Stimulated activated CD4-positive, alpha-beta T cell treated with anti-CD3 and anti-CD28 coated beads, TNF-alpha, amount 100 ng/mL, for 24 hours (primary cell): Measurements from ENCODE around the gene SLC22A9.

Source experiments
- DNase-seq, 3 experiments: peaks; one replicate each; pipeline ENCODE4 v3.0.0-alpha.2; 2020; ENCODE audit warnings: low read depth in 3 of 3

SLC22A9 gene

DNA sequence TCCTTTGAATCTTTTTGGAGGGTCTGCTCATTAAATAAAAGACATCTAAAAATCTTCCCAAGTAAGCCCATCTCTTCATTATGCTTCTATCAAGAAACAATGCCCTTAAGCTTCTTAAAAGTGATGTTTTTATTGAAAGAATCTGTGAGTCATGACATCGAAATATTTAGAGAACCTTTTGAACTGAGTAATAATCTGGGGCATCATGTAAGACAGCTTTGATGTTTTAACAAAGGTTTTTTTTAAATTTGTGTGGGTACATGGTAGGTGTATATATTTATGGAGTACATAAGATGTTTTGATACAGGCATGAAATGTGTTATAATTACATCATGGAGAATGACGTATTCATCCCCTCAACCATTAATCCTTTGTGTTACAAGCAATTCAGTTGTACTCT, 74.6 kb downstream of the SLC22A9 start:
- DNase-seq, result no peak

DNA sequence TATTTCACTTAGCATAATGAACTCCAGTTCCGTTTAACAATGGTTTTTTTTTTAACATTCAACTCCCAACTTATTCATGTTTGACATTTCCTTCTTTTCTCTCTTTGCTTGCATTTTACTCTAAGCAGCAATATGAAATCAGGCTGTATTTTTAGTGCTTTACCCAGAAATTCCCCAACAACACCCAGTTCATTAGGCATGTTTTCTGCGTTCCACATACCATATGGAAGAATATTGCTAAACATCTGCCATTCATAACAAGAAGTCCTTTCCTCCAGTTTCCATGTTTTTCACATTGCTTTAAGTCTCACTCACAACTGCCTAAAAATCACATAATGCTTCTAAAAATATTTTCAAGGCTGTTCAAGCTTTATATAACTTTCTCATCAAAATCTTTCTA, 75.5 kb downstream of the SLC22A9 start:
- DNase-seq, result no peak

DNA sequence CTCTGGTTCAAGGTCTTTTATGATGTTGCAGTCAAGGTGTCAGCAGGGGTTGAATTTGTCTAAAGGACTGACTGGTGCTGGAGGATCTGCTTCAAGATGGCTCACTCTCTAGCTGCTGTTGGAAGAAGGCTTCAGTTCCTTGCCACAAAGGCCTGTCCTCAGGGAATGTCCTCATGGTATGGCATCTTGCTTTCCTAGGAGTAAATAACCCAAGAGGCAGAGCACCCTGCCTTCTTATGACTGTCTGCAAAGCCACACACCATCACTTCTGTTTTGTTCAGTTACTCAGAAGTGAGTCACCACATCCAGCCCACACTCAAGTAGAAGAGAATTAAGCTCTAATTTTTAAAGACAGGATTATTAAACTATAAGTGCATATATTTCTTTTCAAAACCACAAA, 76.1 kb downstream of the SLC22A9 start:
- peak in 1 of 3 experiments; percentile 2 for DNase-seq

DNA sequence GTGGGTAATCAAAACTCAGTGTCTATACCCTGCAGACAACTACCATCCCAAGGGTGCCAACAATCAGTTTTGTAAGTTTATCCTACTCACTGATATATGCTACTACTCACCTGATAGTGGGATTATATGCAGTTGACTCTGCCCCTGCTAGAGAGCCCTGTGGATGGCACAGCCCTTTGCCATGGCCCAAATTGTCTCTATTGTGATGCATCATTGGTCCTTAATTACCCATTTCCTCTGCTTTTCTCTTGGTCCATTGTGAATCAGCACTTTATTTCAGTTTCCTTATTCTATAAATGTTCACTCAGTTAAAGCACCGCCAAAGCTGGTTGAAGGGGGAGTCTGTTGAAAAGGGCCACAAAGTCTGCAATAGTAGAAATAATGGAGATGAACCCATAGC, 79.1 kb downstream of the SLC22A9 start:
- DNase-seq, result no peak

DNA sequence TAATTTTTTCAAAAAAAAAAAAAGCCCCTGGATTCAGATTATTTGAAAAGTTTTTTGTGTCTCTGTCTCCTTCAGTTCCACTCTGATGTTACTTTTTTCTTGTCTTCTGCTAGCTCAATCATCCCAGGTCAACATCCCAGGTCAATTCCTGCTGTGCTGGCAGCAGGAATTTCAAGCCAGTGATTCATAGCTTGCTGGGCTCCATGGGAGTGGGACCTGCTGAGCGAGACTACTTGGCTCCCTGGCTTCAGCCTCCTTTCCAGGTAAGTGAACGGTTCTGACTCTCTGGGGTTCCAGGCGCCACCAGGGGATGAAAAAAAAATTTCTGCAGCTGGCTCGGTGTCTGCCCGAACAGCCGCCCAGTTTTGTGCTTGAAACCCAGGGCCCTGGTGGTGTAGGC, 90.0 kb downstream of the SLC22A9 start:
- DNase-seq, result no peak
